OCI-LY3 (cell line): ENCODE data around the gene PPP2R5E.

Experiments used
- H2AFZ ChIP-seq: fragments of 200-600, 300-600 bp; shearing (Covaris generic); 2 replicates; pipeline ENCODE4 v1.6.0; 2014; ENCODE audit warnings: antibody characterized with exemption, low read depth, low read length
- H3K27ac ChIP-seq: fragments of 200-600, 300-600 bp; sonication (generic); 2 replicates; pipeline ENCODE4 v1.5.1; 2014; ENCODE audit warnings: mild to moderate bottlenecking, low read length, moderate library complexity, mixed read lengths
- H3K27me3 ChIP-seq: fragments of 200-600, 300-600 bp; sonication (generic); 2 replicates; pipeline ENCODE4 v1.6.1; 2014; ENCODE audit warnings: low read depth, low read length, mixed read lengths
- H3K36me3 ChIP-seq: fragments of 200-600, 300-600 bp; sonication (generic); replicated peaks from 2 replicates; pipeline ENCODE3; 2014; ENCODE audit warnings: low read depth, low read length, mixed read lengths
- H3K4me1 ChIP-seq: fragments of 300-600, 200-600 bp; sonication (generic); 2 replicates; pipeline ENCODE4 v1.6.1; 2014; ENCODE audit warnings: low read length, mixed read lengths
- H3K4me2 ChIP-seq: fragments of 200-600, 300-600 bp; sonication (generic); 2 replicates; pipeline ENCODE4 v1.6.1; 2014; ENCODE audit warnings: low read length, mixed read lengths
- H3K4me3 ChIP-seq: fragments of 300-600, 200-600 bp; sonication (generic); 2 replicates; pipeline ENCODE4 v1.5.1; 2014; ENCODE audit warnings: antibody characterized with exemption, mild to moderate bottlenecking, low read length, moderate library complexity
- H3K79me2 ChIP-seq: fragments of 300-600, 200-600 bp; shearing (Covaris generic); 2 replicates; pipeline ENCODE4 v1.6.1; 2014; ENCODE audit warnings: mild to moderate bottlenecking, low read length, mixed read lengths
- H3K9ac ChIP-seq: fragments of 300-600, 200-600 bp; shearing (Covaris generic); 2 replicates; pipeline ENCODE4 v1.6.0; 2014; ENCODE audit warnings: mild to moderate bottlenecking, low read length, moderate library complexity
- H3K9me3 ChIP-seq: fragments of 200-600, 300-600 bp; shearing (Covaris generic); 2 replicates; pipeline ENCODE4 v1.6.1; 2014; ENCODE audit warnings: low read length, mixed read lengths; ENCODE audit not compliant: insufficient read depth
- H4K20me1 ChIP-seq: fragments of 200-600, 300-600 bp; sonication (generic); 2 replicates; pipeline ENCODE4 v1.6.1; 2016; ENCODE audit warnings: low read length, mixed read lengths; ENCODE audit not compliant: insufficient read depth
- CTCF ChIP-seq: fragments of 200-600, 300-600 bp; sonication (generic); IDR thresholded peaks from 2 replicates; pipeline ENCODE4 v1.5.1; 2014; ENCODE audit warnings: antibody characterized with exemption, low read length, low read depth
- EZH2phosphoT487 ChIP-seq: fragments of 200-600 bp; shearing (Covaris generic); IDR thresholded peaks from 2 replicates; pipeline ENCODE4 v1.6.1; 2018; ENCODE audit warnings: antibody characterized with exemption, mixed run types, low read depth

Gene PPP2R5E

DNA sequence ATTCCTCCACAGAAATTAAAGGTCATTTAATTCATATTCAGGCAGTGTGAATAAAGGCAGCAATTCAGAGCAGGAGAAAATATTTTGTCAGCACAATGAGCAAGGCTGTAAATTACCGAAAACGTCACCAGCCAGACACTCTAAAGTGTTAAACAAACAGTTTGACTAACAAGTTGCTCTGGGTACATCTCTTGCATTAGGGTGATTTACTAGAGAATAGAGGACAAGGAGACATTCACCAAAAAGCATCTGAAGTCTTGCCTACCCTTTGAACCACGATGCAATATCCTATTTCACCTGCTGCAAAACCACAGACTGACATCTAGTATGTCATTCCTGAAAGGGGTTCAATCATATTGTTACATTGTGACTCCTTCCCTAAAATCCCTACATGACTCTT lies 197.4 kb downstream of the PPP2R5E start:
- Histone ChIP-seq H3K79me2 (no peaks in the 10 kb centered on the region), H3K36me3 (no peaks in the 10 kb centered on the region), H4K20me1 (no peaks in the 10 kb centered on the region), H3K27ac (no peak overlapping the region), H3K9ac (no peak overlapping the region), H3K4me3 (no peak overlapping the region), H3K4me1 (no peaks in the 10 kb centered on the region), H3K27me3 (peaks cover 17% of the 10 kb centered on the region), H3K9me3 (no peaks in the 10 kb centered on the region), H3K4me2 (no peak overlapping the region), H2AFZ (no peak overlapping the region)
- TF ChIP-seq CTCF (no peak), EZH2phosphoT487 (no peak)

DNA sequence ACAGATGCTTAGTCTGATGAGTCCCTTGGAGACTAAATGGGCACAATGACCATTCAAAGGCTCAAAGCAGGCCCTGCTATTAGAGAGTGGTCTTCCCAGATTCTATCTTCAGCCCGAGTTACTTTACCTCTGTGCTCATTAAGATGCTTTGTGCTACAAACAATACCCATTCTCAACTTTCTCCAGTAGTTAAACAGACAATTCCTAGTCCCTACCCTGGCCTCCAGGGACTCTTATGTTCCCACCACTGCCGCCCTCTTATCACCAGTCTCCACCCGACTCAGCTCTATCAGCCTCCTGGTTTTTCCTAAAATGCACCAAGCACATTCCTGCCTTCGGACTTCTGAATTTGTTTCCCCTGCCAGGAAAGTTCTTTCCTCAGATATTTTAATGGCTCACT lies 198.8 kb downstream of the PPP2R5E start:
- Histone ChIP-seq H2AFZ (no peak overlapping the region), H3K27me3 (peaks cover 11% of the 10 kb centered on the region; the same call in 1 of the 2 replicates), H3K4me2 (no peak overlapping the region), H3K9ac (no peak overlapping the region), H3K9me3 (no peaks in the 10 kb centered on the region), H3K27ac (no peak overlapping the region), H3K4me3 (no peak overlapping the region), H3K79me2 (no peaks in the 10 kb centered on the region), H3K36me3 (no peaks in the 10 kb centered on the region), H4K20me1 (no peaks in the 10 kb centered on the region), H3K4me1 (no peaks in the 10 kb centered on the region)
- no peak for TF ChIP-seq CTCF
- TF ChIP-seq EZH2phosphoT487: no peak

DNA sequence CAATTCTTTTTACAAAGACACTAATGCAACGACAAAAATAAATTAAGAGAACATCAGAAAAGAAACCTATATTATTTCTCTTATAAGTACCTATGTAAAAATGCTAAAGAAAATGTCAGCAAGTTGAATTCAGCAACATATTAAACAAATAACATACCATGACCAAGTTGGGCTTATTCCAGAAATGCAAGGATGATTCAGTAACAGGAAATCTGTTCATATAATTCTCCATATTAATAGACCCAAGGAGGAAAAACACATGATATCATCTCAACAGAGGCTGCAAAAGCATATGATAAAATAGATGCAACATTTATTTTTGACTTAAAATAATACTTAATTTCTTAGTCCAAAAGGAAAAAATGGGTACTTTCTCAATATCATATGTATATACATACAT lies 199.3 kb downstream of the PPP2R5E start:
- no peak overlapping the region for H3K4me3 ChIP-seq
- no peaks in the 10 kb centered on the region for H4K20me1 ChIP-seq
- H2AFZ ChIP-seq: no peak overlapping the region
- no peaks in the 10 kb centered on the region for H3K9me3 ChIP-seq
- H3K79me2 ChIP-seq: no peaks in the 10 kb centered on the region
- no peak overlapping the region for H3K27ac ChIP-seq
- H3K36me3 ChIP-seq: no peaks in the 10 kb centered on the region
- no peak for TF ChIP-seq EZH2phosphoT487
- TF ChIP-seq CTCF: no peak
- peaks cover 11% of the 10 kb centered on the region; the same call in 1 of the 2 replicates for H3K27me3 ChIP-seq
- no peak overlapping the region for H3K4me2 ChIP-seq
- H3K4me1 ChIP-seq: no peaks in the 10 kb centered on the region
- no peak overlapping the region for H3K9ac ChIP-seq

- no peak overlapping the region for H2AFZ ChIP-seq
- H3K9ac ChIP-seq: no peak overlapping the region
- TF ChIP-seq CTCF (no peak), EZH2phosphoT487 (no peak)
- no peaks in the 10 kb centered on the region for H3K9me3 ChIP-seq
- H3K27ac ChIP-seq: no peak overlapping the region
- no peaks in the 10 kb centered on the region for H3K4me1 ChIP-seq
- peaks cover 7% of the 10 kb centered on the region; the same call in 1 of the 2 replicates for H3K27me3 ChIP-seq
- H4K20me1 ChIP-seq: no peaks in the 10 kb centered on the region
- H3K4me2 ChIP-seq: no peak overlapping the region
- H3K36me3 ChIP-seq: no peaks in the 10 kb centered on the region
- H3K4me3 ChIP-seq: no peak overlapping the region
- no peaks in the 10 kb centered on the region for H3K79me2 ChIP-seq
Observed at GRCh38 chr14:63342371-63342770, 200.8 kb downstream of the PPP2R5E start.
